GM18499 (cell line): Measurements from ENCODE around the gene CCDC40.

ENCODE experiments used
- ATAC-seq: cut with Tn5 transposase; IDR thresholded peaks from one replicate; pipeline ENCODE4 v1.9.1; 2021; ENCODE audit warnings: moderate number of reproducible peaks; ENCODE audit not compliant: insufficient read depth, unreplicated experiment

The CCDC40 gene

GRCh38 chr17:80097844-80098691, 61.6 kb downstream of the CCDC40 start:
- ATAC-seq = no peak

GRCh38 chr17:80099291-80100034, 63.0 kb downstream of the CCDC40 start:
- no peak for ATAC-seq

- ATAC-seq = no peak
Observed at GRCh38 chr17:80100035-80100323, 63.5 kb downstream of the CCDC40 start.

- no peak for ATAC-seq
Observed at GRCh38 chr17:80101011-80101945, 64.8 kb downstream of the CCDC40 start, which contains the start of gene GAA. Gene GAA (plus strand): TSS chr17:80101581. CDS start chr17:80104587, 3,006 bp downstream.

- no peak for ATAC-seq
Observed at GRCh38 chr17:80101946-80102663, 65.7 kb downstream of the CCDC40 start.

- ATAC-seq = no peak
Observed at GRCh38 chr17:80102664-80103448, 66.4 kb downstream of the CCDC40 start.

GRCh38 chr17:80103449-80104085, 67.1 kb downstream of the CCDC40 start:
- no peak for ATAC-seq

- ATAC-seq = no peak
Observed at GRCh38 chr17:80104321-80104955, 68.0 kb downstream of the CCDC40 start.

GRCh38 chr17:80104956-80105375, 68.5 kb downstream of the CCDC40 start:
- ATAC-seq = no peak

GRCh38 chr17:80105762-80106161, 69.3 kb downstream of the CCDC40 start:
- ATAC-seq = no peak

- no peak for ATAC-seq
Observed at GRCh38 chr17:80106176-80106575, 69.7 kb downstream of the CCDC40 start.

GRCh38 chr17:80106751-80107150, 70.3 kb downstream of the CCDC40 start:
- ATAC-seq = no peak

- ATAC-seq = no peak
Observed at GRCh38 chr17:80107231-80108021, 71.0 kb downstream of the CCDC40 start.

- ATAC-seq = no peak
Observed at GRCh38 chr17:80108036-80108971, 71.9 kb downstream of the CCDC40 start.

GRCh38 chr17:80109066-80109660, 72.7 kb downstream of the CCDC40 start:
- ATAC-seq = no peak
